Kidney (tissue), 14 donors: Measurements from ENCODE around the gene PSAPL1. TPM values are rescaled to one million over a fixed set of nuclear protein-coding genes. Genes with fewer than 3 reads are reported as not detected.

Source experiments
- DNase-seq, 5 donors: peaks; one replicate each; pipeline ENCODE4 v3.0.0-alpha.2; 2013 to 2020
- FAIRE-seq: peaks from 2 replicates; lab custom pipeline; 2012; peaks lifted over from hg19 to GRCh38; lab: Jason Lieb, UNC
- H3K27ac ChIP-seq, 2 donors: one replicate each; pipeline ENCODE4 v1.7.0; 2013; ENCODE audit warnings: low read depth in 2 of 2, low read length in 2 of 2, inconsistent platforms in 1 of 2
- H3K27me3 ChIP-seq: one replicate; pipeline ENCODE4 v1.7.1; 2013; ENCODE audit warnings: low read length, inconsistent platforms; ENCODE audit not compliant: control insufficient read depth, insufficient read depth
- H3K36me3 ChIP-seq, 3 donors: one replicate each; pipeline versions ENCODE4 v1.7.0 to v1.7.1; 2013; ENCODE audit warnings: low read length in 3 of 3, control low read depth in 1 of 3, inconsistent platforms in 1 of 3; ENCODE audit not compliant: insufficient read depth in 3 of 3, control insufficient read depth in 2 of 3
- H3K4me1 ChIP-seq, 3 donors: one replicate each; pipeline versions ENCODE4 v1.7.0 to v1.7.1; 2013; ENCODE audit warnings: low read length in 3 of 3, inconsistent platforms in 1 of 3, low read depth in 1 of 3; ENCODE audit not compliant: control insufficient read depth in 2 of 3, insufficient read depth in 2 of 3
- H3K4me3 ChIP-seq, 3 donors: one replicate each; pipeline versions ENCODE4 v1.7.0 to v1.8.1; 2013; ENCODE audit warnings: low read length in 3 of 3, control low read depth in 1 of 3, inconsistent platforms in 1 of 3
- H3K9ac ChIP-seq, 3 donors: one replicate each; pipeline versions ENCODE4 v1.7.0 to v1.7.1; 2013; ENCODE audit warnings: low read length in 3 of 3, control low read depth in 1 of 3, inconsistent platforms in 1 of 3
- H3K9me3 ChIP-seq, 3 donors: one replicate each; pipeline versions ENCODE4 v1.7.0 to v1.7.1; 2013; ENCODE audit warnings: low read length in 3 of 3, control low read depth in 1 of 3, inconsistent platforms in 1 of 3; ENCODE audit not compliant: control insufficient read depth in 2 of 3, insufficient read depth in 1 of 3
- CTCF ChIP-seq: IDR thresholded peaks from 3 replicates; pipeline ENCODE4 v1.5.1; 2012; ENCODE audit warnings: mild to moderate bottlenecking, moderate library complexity, borderline replicate concordance; ENCODE audit not compliant: insufficient read depth; ENCODE audit errors: extremely low read depth
- intact Hi-C: fragments of 100-400 bp; cut with DNase I; formaldehyde crosslinking; loops from one replicate; pipeline ENCODE4 v1.11.1; 2022
- polyA plus RNA-seq: library from polyadenylated mRNA; stranded (reverse); fragments of 350-450 nt; fragmentation: Illumina TruSeq; extraction: RNeasy Lipid Tissue Mini Kit (QIAGEN cat#74804); gene quantifications from one replicate; pipeline ENCODE4 v1.2.3, GENCODE V29; 2014; ENCODE audit warnings: low read depth, low replicate concordance; ENCODE audit not compliant: insufficient read depth
- total RNA-seq: library from RNA; stranded (reverse); fragmentation: NEBNext Ultra II Directional; extraction: Animal tissue kit (Norgen Biotek cat#: 25700); gene quantifications from one replicate; pipeline ENCODE4 v1.2.1, GENCODE V29; 2021
- donor health status: control.
- donor health status: control.
- donor health status: control.
- donor health status: control.
- donor health status: control.
- donor health status: DM: yes; HTN: yes; CAD: no.
- donor health status: Normal renal cell carcinoma (clear cell type).

Gene PSAPL1
- total and polyA plus RNA-seq, 2 donors from 2014 or later: not detected

- no peak for TF ChIP-seq CTCF
- FAIRE-seq (no peak), DNase-seq (no peak)
- no peak overlapping the region for H3K27ac ChIP-seq
- no peaks in the 10 kb centered on the region for H3K4me1 ChIP-seq
- H3K36me3 ChIP-seq: no peaks in the 10 kb centered on the region
- no peaks in the 10 kb centered on the region for H3K27me3 ChIP-seq
- intact Hi-C loops: no loop called here
- H3K4me3 ChIP-seq: no peak overlapping the region
- no peaks in the 10 kb centered on the region for H3K9me3 ChIP-seq
- H3K9ac ChIP-seq: no peak overlapping the region
Observed at GRCh38 chr4:7478665-7479064, 43.9 kb upstream of the PSAPL1 start.

GRCh38 chr4:7477695-7478094, 43.0 kb upstream of the PSAPL1 start:
- no peak for TF ChIP-seq CTCF
- H3K4me1 ChIP-seq: no peaks in the 10 kb centered on the region
- H3K9ac ChIP-seq: no peak overlapping the region
- H3K9me3 ChIP-seq: no peaks in the 10 kb centered on the region
- FAIRE-seq (no peak), DNase-seq (no peak)
- H3K36me3 ChIP-seq: no peaks in the 10 kb centered on the region
- no peaks in the 10 kb centered on the region for H3K27me3 ChIP-seq
- intact Hi-C loops: no loop called here
- H3K4me3 ChIP-seq: no peak overlapping the region
- H3K27ac ChIP-seq: no peak overlapping the region

- no peak for TF ChIP-seq CTCF
- Histone ChIP-seq H3K9me3 (no peaks in the 10 kb centered on the region), H3K9ac (no peak overlapping the region), H3K27ac (no peak overlapping the region), H3K27me3 (no peaks in the 10 kb centered on the region), H3K36me3 (no peaks in the 10 kb centered on the region), H3K4me3 (no peak overlapping the region), H3K4me1 (no peaks in the 10 kb centered on the region)
- no peak for DNase-seq
- intact Hi-C loops: no loop called here
- no peak for FAIRE-seq
Observed at GRCh38 chr4:7476820-7477219, 42.1 kb upstream of the PSAPL1 start.

GRCh38 chr4:7475207-7475606, 40.5 kb upstream of the PSAPL1 start:
- Histone ChIP-seq H3K4me3 (no peak overlapping the region), H3K9ac (no peak overlapping the region), H3K9me3 (no peaks in the 10 kb centered on the region), H3K4me1 (no peaks in the 10 kb centered on the region), H3K27ac (no peak overlapping the region), H3K27me3 (no peaks in the 10 kb centered on the region), H3K36me3 (no peaks in the 10 kb centered on the region)
- intact Hi-C loops: no loop called here
- TF ChIP-seq CTCF: no peak
- no peak for FAIRE-seq
- DNase-seq: no peak
